ENCODE results near the gene EPHB1. TPM values are rescaled to one million over a fixed set of nuclear protein-coding genes. Genes with fewer than 3 reads are reported as not detected.

Gene EPHB1
- total RNA-seq, 1 donor from 2014 or later = 16.3 TPM

DNA sequence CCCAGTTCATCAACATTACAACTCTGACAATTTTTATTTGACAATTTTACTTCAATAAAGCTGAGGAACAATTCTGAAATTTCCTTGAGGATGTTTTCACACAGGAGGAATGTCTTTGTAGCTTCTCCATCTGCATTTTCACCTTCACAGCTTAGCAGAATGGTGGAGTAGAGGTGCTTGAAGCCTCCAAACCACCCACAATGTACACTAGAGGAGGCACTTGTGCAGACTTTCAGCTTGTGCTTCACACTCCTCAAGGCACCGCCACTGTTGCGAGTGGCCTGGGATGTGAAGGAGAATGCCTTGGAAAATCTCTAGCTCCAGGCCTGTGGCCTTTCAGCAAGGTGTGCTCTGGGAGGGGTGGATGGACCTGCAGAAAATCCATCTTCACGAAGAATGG is 181.9 kb downstream of the EPHB1 start:
- H3K4me1 Mint-ChIP-seq (ENCODE audit: low read depth, unreplicated experiment) = no peaks in the 10 kb centered on the region
- peaks cover 6% of the 10 kb centered on the region for H3K27me3 Mint-ChIP-seq (ENCODE audit: unreplicated experiment)
- H3K4me3 Mint-ChIP-seq (ENCODE audit: unreplicated experiment) = no peak overlapping the region
- no peak overlapping the region for H3K27ac Mint-ChIP-seq (ENCODE audit: unreplicated experiment)
- no peak for DNase-seq
- TF ChIP-seq, protein P1, sequence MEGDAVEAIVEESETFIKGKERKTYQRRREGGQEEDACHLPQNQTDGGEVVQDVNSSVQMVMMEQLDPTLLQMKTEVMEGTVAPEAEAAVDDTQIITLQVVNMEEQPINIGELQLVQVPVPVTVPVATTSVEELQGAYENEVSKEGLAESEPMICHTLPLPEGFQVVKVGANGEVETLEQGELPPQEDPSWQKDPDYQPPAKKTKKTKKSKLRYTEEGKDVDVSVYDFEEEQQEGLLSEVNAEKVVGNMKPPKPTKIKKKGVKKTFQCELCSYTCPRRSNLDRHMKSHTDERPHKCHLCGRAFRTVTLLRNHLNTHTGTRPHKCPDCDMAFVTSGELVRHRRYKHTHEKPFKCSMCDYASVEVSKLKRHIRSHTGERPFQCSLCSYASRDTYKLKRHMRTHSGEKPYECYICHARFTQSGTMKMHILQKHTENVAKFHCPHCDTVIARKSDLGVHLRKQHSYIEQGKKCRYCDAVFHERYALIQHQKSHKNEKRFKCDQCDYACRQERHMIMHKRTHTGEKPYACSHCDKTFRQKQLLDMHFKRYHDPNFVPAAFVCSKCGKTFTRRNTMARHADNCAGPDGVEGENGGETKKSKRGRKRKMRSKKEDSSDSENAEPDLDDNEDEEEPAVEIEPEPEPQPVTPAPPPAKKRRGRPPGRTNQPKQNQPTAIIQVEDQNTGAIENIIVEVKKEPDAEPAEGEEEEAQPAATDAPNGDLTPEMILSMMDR (IDR thresholded peaks at IDR 0.05; ENCODE audit: partially characterized antibody, unreplicated experiment) = no peak
- H3K9me3 Mint-ChIP-seq (ENCODE audit: unreplicated experiment) = peaks cover 1% of the 10 kb centered on the region
- peaks cover 5% of the 10 kb centered on the region for H3K36me3 Mint-ChIP-seq (ENCODE audit: unreplicated experiment)

DNA sequence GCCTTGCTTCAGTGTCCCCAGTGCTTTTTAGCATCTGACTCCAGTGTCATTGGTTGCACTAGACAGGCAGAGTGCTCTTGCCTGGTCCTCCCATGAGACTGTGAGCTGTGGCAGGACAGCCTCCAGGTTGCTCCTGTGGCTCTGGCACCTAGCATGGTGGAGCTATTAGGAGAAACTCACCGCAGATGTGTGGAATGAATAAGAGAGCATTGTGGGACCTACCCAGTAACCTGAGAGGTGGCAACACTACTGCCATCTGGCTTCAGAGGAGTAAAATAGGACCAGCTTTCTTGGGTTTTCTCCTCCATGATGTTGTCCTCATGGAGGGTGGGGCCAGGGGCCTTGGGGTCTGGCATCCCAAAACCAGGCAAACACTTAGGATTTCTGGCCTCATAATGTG is 183.6 kb downstream of the EPHB1 start:
- DNase-seq = no peak
- Mint-ChIP-seq H3K27ac (ENCODE audit: unreplicated experiment) (no peak overlapping the region), H3K4me1 (ENCODE audit: low read depth, unreplicated experiment) (no peaks in the 10 kb centered on the region), H3K36me3 (ENCODE audit: unreplicated experiment) (peaks cover 5% of the 10 kb centered on the region), H3K27me3 (ENCODE audit: unreplicated experiment) (peaks cover 6% of the 10 kb centered on the region), H3K4me3 (ENCODE audit: unreplicated experiment) (no peak overlapping the region), H3K9me3 (ENCODE audit: unreplicated experiment) (peaks cover 1% of the 10 kb centered on the region)
- TF ChIP-seq, protein P1 (IDR thresholded peaks at IDR 0.05; ENCODE audit: partially characterized antibody, unreplicated experiment) = no peak

GRCh38 chr3:134985864-134986715 is 191.0 kb downstream of the EPHB1 start:
- no peaks in the 10 kb centered on the region for H3K4me1 Mint-ChIP-seq (ENCODE audit: low read depth, unreplicated experiment)
- no peak overlapping the region for H3K27ac Mint-ChIP-seq (ENCODE audit: unreplicated experiment)
- no peaks in the 10 kb centered on the region for H3K36me3 Mint-ChIP-seq (ENCODE audit: unreplicated experiment)
- H3K4me3 Mint-ChIP-seq (ENCODE audit: unreplicated experiment) = no peak overlapping the region
- TF ChIP-seq, protein P1 (IDR thresholded peaks at IDR 0.05; ENCODE audit: partially characterized antibody, unreplicated experiment) = no peak
- H3K27me3 Mint-ChIP-seq (ENCODE audit: unreplicated experiment) = peaks cover 4% of the 10 kb centered on the region
- no peaks in the 10 kb centered on the region for H3K9me3 Mint-ChIP-seq (ENCODE audit: unreplicated experiment)
- no peak for DNase-seq

DNA sequence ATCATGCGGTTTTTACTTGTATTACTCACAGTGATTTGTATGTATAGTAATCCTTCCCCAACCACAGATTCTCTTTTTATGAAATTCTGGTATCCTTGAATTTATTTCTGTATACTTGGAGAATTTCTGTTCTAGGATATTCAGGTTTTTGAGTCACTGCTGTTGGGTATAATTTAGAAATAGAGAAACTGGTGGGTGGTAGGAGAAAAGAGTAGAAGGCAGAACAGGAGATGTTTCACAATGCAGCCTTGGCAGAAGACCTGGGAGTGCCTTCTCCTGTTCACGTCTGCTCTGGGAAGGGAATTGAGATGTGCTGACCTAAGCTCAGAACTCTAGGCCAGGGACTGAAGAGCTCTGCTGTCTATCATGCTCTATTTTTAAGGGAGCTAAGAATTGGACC is 193.6 kb downstream of the EPHB1 start:
- Mint-ChIP-seq H3K27ac (ENCODE audit: unreplicated experiment) (no peak overlapping the region), H3K36me3 (ENCODE audit: unreplicated experiment) (no peaks in the 10 kb centered on the region), H3K4me1 (ENCODE audit: low read depth, unreplicated experiment) (no peaks in the 10 kb centered on the region), H3K4me3 (ENCODE audit: unreplicated experiment) (no peak overlapping the region), H3K9me3 (ENCODE audit: unreplicated experiment) (no peaks in the 10 kb centered on the region), H3K27me3 (ENCODE audit: unreplicated experiment) (peaks cover 6% of the 10 kb centered on the region)
- DNase-seq = no peak
- TF ChIP-seq, protein P1 (IDR thresholded peaks at IDR 0.05; ENCODE audit: partially characterized antibody, unreplicated experiment) = no peak

DNA sequence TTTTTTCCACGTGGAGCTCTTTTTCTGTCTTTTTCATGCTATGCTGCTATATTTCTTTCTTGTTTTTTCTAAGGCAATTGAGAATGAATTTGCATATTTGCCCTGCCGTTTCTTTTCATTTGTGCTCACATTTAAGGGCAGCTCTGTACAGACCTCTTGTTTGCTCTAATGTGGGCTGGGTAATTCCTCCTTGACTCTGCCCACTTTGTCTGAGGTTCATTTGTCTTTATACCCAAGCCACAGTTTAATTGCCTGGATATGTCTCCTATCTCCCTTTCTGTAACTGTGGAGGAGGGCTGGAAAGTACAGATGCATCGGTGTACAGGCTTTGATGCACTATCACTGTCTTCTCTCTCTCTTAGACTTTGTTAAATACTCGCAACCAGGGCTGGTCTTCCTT is 195.9 kb downstream of the EPHB1 start:
- no peaks in the 10 kb centered on the region for H3K4me1 Mint-ChIP-seq (ENCODE audit: low read depth, unreplicated experiment)
- H3K36me3 Mint-ChIP-seq (ENCODE audit: unreplicated experiment) = no peaks in the 10 kb centered on the region
- no peaks in the 10 kb centered on the region for H3K9me3 Mint-ChIP-seq (ENCODE audit: unreplicated experiment)
- no peak for DNase-seq
- TF ChIP-seq, protein P1 (IDR thresholded peaks at IDR 0.05; ENCODE audit: partially characterized antibody, unreplicated experiment) = no peak
- H3K4me3 Mint-ChIP-seq (ENCODE audit: unreplicated experiment) = no peak overlapping the region
- no peak overlapping the region for H3K27ac Mint-ChIP-seq (ENCODE audit: unreplicated experiment)
- peaks cover 2% of the 10 kb centered on the region for H3K27me3 Mint-ChIP-seq (ENCODE audit: unreplicated experiment)

All from glutamatergic neuron (in vitro differentiated cells).